NCI-H2196 treated with DMSO at 0.1 percent for 48 hours (cell line): ENCODE results near the gene NEK9.

ENCODE experiments used
- DNase-seq: peaks from one replicate; lab custom pipeline; 2025; ENCODE audit not compliant: unreplicated experiment; lab: John Stamatoyannopoulos, UW

NEK9 gene

DNA sequence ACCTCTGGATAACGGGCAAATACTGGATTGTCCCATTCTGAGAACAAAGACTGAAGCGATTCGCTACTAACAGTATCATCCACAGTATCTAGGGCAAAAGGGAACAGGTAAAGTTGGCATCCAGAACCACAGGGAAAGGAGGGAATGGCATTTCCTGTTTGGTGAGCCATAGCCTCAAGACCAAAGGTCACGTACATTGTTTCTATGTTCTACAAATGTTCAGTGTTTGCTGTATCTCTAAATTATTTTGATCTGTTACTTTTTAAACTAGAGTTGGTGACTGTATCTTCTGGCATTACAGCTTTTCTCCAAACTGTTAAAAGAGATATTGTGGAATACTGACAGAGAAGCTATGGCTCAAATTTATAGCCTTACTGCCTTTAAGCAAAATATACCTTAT is 85.2 kb downstream of the NEK9 start:
- DNase-seq = no peak

DNA sequence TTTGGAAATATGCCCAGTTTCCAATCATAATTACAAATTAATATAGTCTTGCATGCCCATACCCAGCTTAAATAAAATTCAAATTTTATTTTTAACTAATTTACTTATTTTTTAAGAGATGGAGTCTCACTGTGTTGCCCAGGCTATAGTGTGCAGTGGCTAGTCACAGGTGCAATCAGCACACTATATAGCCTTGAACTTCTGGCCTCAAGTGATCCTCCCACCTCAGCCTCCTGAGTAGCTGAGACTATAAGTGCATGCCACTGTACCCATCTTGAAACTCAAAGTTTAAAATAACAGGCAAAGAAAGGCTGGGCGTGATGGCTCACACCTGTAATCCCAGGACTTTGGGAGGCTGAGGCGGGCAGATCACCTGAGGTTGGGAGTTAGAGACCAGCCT is 85.9 kb downstream of the NEK9 start:
- no peak for DNase-seq

DNA sequence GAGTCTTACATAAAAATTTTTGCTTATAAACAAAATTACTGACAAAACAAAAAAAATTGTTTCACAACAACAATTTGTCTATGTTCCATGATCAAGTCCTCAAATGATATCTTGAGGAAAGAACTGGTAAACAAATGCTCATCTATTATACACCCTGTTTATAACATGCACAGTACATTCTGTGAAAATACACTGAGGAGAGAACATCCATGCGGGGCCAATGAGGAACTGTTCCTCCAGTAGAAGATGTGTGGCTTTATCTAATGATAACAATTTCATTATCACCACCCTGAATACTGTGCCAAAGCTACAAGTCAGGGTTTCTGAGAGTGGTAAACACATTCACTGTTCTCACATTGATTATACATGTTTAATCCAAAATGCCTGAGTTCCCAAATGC is 86.3 kb downstream of the NEK9 start:
- no peak for DNase-seq

DNA sequence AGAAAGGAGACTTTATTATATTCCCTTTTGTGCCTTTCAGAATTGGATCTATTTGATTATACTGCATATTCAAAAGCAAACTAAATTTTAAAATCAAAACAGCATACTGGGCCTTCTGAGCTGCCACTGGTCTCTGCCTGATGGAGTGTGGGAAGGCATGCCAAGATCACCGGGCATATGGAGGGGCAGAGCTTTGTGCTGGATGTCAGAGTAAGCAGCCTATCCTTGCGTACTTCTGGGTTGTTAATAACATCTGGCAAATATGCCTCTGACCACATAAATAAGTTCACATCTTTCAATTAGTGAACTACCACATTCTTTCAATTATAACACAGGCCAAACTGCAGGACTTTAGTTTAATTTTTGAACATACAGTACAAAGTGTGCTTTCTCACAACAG is 93.9 kb downstream of the NEK9 start:
- DNase-seq = no peak

DNA sequence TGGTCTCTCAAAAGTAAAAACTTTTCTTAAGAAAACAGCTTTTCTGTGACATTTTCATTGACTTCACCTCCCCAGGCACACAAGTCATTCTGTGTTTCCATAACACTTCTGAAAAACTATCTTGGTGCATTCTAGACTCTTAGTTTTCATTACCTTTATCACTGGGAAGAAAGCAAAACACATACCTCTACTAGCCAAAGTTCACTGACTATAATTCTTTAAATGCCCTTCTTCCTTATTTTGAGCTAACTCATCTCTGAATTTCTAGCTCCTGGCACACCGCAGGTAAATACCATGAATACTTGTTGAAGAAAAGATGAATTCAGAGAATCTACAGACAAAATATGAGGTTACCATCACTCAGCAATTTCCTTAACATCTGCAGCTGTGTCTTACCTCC is 96.7 kb downstream of the NEK9 start:
- no peak for DNase-seq
